ENCODE results near the gene TDRD9. TPM values are rescaled to one million over a fixed set of nuclear protein-coding genes. Genes with fewer than 3 reads are reported as not detected.

The TDRD9 gene
- total RNA-seq, 1 experiment from 2014 or later: not detected

GRCh38 chr14:104041430-104042104 lies 113.3 kb downstream of the TDRD9 start:
- in situ Hi-C loops (cut with HindIII; ENCODE audit: low pct_unique_long_range_greater_than_20kb, low sequenced_read_pairs): no loop called here
- Histone ChIP-seq H3K4me3 (ENCODE audit: low read depth in 2 of 2, low read length in 2 of 2) (no peak overlapping the region), H3K27ac (ENCODE audit: low read length) (no peak overlapping the region), H3K27me3 (ENCODE audit: control insufficient read depth, insufficient read depth, low read length) (0 out of 2 replicates have a peak, but pooled peaks cover 2% of the 10 kb centered on the region), H3K9me3 (ENCODE audit: control insufficient read depth, insufficient read depth, low read depth, low read length) (no peaks in the 10 kb centered on the region), H3K4me1 (ENCODE audit: control insufficient read depth, insufficient read depth, low read length) (no peaks in the 10 kb centered on the region), H3K36me3 (ENCODE audit: control insufficient read depth, insufficient read depth, low read length) (no peaks in the 10 kb centered on the region)
- intact Hi-C loops (cut with micrococcal nuclease; ENCODE audit: unreplicated experiment): no loop called here
- TF ChIP-seq CTCF (IDR thresholded peaks at IDR 0.05): no peak
- TF ChIP-seq SIN3A (IDR thresholded peaks at IDR 0.05; ENCODE audit: borderline replicate concordance, insufficient read depth, low read depth, low read length): no peak
- TF ChIP-seq REST (IDR thresholded peaks at IDR 0.05; ENCODE audit: insufficient read depth in 1 of 2, low read depth in 2 of 2, low read length in 1 of 2): no peak
- TF ChIP-seq TCF7L2 (IDR thresholded peaks at IDR 0.05; ENCODE audit: low read depth, low read length): no peak
- no peak for TF ChIP-seq POLR2AphosphoS5 (IDR thresholded peaks at IDR 0.05; ENCODE audit: low read depth, low read length)
- BruUV-seq (replicated peaks): no TSS peak
- ATAC-seq (no peak), DNase-seq (ENCODE audit: low read depth, low spot score) (no peak)
- ChIA-PET POLR2A (no interaction called here), CTCF (no interaction called here)

- H3K27ac ChIP-seq (ENCODE audit: low read length): no peak overlapping the region
- no peak for TF ChIP-seq CTCF (IDR thresholded peaks at IDR 0.05)
- no peak for TF ChIP-seq SIN3A (IDR thresholded peaks at IDR 0.05; ENCODE audit: borderline replicate concordance, insufficient read depth, low read depth, low read length)
- TF ChIP-seq REST (IDR thresholded peaks at IDR 0.05; ENCODE audit: insufficient read depth in 1 of 2, low read depth in 2 of 2, low read length in 1 of 2): no peak
- no peak for TF ChIP-seq TCF7L2 (IDR thresholded peaks at IDR 0.05; ENCODE audit: low read depth, low read length)
- TF ChIP-seq POLR2AphosphoS5 (IDR thresholded peaks at IDR 0.05; ENCODE audit: low read depth, low read length): no peak
- no peak for DNase-seq (ENCODE audit: low read depth, low spot score)
- H3K4me3 ChIP-seq (ENCODE audit: low read depth in 2 of 2, low read length in 2 of 2): no peak overlapping the region
- 0 out of 2 replicates have a peak, but pooled peaks have one; percentile 34 for ATAC-seq
- in situ Hi-C loops (cut with HindIII; ENCODE audit: low pct_unique_long_range_greater_than_20kb, low sequenced_read_pairs): no loop called here
- BruUV-seq (replicated peaks): no TSS peak
- intact Hi-C loops (cut with micrococcal nuclease; ENCODE audit: unreplicated experiment): no loop called here
- H3K9me3 ChIP-seq (ENCODE audit: control insufficient read depth, insufficient read depth, low read depth, low read length): no peaks in the 10 kb centered on the region
- POLR2A ChIA-PET: no interaction called here
- CTCF ChIA-PET: no interaction called here
- H3K4me1 ChIP-seq (ENCODE audit: control insufficient read depth, insufficient read depth, low read length): no peaks in the 10 kb centered on the region
- no peaks in the 10 kb centered on the region for H3K36me3 ChIP-seq (ENCODE audit: control insufficient read depth, insufficient read depth, low read length)
- 0 out of 2 replicates have a peak, but pooled peaks cover 2% of the 10 kb centered on the region for H3K27me3 ChIP-seq (ENCODE audit: control insufficient read depth, insufficient read depth, low read length)
Measured at GRCh38 chr14:104044016-104044415, 115.8 kb downstream of the TDRD9 start.

All from Panc1 (cell line).